ENCODE measurements around the gene PRKG1. TPM values are rescaled to one million over a fixed set of nuclear protein-coding genes. Genes with fewer than 3 reads are reported as not detected.

Gene PRKG1
- total and polyA plus RNA-seq, 2 of the 4 experiments (the other 2 are of a cell fraction) = 3.5 to 18.3 TPM

DNA sequence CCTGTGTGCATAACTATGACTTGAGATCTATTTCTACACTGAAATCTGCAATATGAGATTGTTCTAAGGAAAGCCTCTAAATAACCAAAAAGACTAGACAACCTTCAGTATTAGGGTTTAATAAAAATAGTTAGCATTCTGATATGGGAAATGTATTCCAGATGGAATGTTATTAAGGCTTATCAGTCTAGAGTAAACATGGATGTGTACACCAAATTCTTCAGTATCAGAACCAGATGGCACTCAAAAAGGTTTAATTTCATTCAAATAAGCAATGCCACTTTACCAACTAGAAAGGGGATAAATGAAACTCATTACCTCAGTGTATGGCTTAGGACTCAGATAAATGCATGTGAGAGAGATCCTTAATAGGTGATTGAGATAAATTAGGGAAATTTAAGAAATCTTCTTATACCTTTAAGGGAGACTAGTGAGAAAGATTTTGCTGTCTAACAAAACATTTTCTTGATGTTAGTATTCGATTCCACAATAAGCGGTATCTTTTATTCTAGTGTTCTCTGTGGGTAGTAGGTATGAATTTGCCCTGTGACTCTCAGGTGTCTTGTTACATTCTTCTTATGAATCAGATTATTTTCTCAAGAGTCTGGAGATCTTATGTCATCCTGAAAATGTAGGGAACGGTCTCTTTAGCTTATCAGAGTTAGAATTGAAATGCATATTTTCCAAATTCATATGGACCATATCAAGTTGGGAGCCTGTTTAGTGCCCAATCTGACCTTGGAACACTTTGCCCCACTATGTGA is 159.2 kb downstream of the PRKG1 start:
- peak; percentile 46 for ATAC-seq (ENCODE audit: low read depth)

More for the DNA sequence above, 159.2 kb downstream of the PRKG1 start:
- WGBS, 2 experiments (ENCODE audit: extremely low coverage in 2 of 2, insufficient read length in 1 of 2) = no CpG with 5 or more reads among the region's 3 CpGs
- Histone ChIP-seq H4K91ac (ENCODE audit: insufficient read depth, low read depth, low read length) (no peak overlapping the region), H2AFZ (replicated peaks; ENCODE audit: low read length, poor library complexity) (no peak overlapping the region), H2BK15ac (ENCODE audit: low read depth, low read length) (no peak overlapping the region), H2BK120ac (ENCODE audit: low read depth, low read length) (no peak overlapping the region), H4K5ac (ENCODE audit: low read depth, low read length) (no peak overlapping the region), H3K27ac (ENCODE audit: insufficient read depth, low read length) (no peak overlapping the region), H3K4me1 (ENCODE audit: control insufficient read depth, insufficient read depth, low read length) (0 out of 2 replicates have a peak, but pooled peaks cover 2% of the 10 kb centered on the region), H3K9ac (ENCODE audit: low read depth, low read length) (no peak overlapping the region), H4K20me1 (ENCODE audit: insufficient read depth, low read length) (peaks cover 2% of the 10 kb centered on the region; the same call in 1 of the 2 replicates), H3K4me2 (ENCODE audit: low read depth, low read length) (no peak overlapping the region), H3K9me1 (ENCODE audit: insufficient read depth, low read length) (no peaks in the 10 kb centered on the region), H3K18ac (ENCODE audit: low read depth, low read length) (no peak overlapping the region), H3K27me3 (ENCODE audit: control insufficient read depth, insufficient read depth, low read length) (no peaks in the 10 kb centered on the region), H3K4ac (ENCODE audit: low read depth, low read length) (no peak overlapping the region), H2AK9ac (replicated peaks; ENCODE audit: low read depth, low read length, poor library complexity) (no peak overlapping the region), H3K4me3 (ENCODE audit: insufficient read depth, low read depth, low read length) (no peak overlapping the region), H3K23ac (ENCODE audit: low read depth, low read length) (no peak overlapping the region), H3K9me3 (ENCODE audit: control insufficient read depth, insufficient read depth, low read length) (no peaks in the 10 kb centered on the region), H2BK20ac (ENCODE audit: low read depth, low read length) (no peak overlapping the region), H3K36me3 (ENCODE audit: control insufficient read depth, insufficient read depth, low read length) (no peaks in the 10 kb centered on the region), H3K79me1 (ENCODE audit: low read depth in 1 of 2, low read length in 2 of 2) (peaks cover 6 to 17% of the 10 kb centered on the region in 2 experiments), H2AK5ac (ENCODE audit: low read depth, low read length) (no peak overlapping the region), H3K56ac (ENCODE audit: extremely low read depth, insufficient read depth, low read length) (no peak overlapping the region), H4K8ac (ENCODE audit: low read depth in 2 of 2, low read length in 2 of 2) (no peak overlapping the region), H2BK5ac (ENCODE audit: low read depth, low read length, poor library complexity, severe bottlenecking) (no peak overlapping the region), H3K14ac (replicated peaks; ENCODE audit: low read depth, low read length) (no peak overlapping the region)
- ChIA-PET CTCF (interaction anchor here (0.5 kb wide), 1 partner anchor 9 kb away, joined by 3 read pairs; no protein-coding TSS in a partner anchor), POLR2A (ENCODE audit: unreplicated experiment) (no interaction called here)
- peak; percentile 24 for DNase-seq
- dilution Hi-C loops (cut with HindIII; ENCODE audit: low sequenced_read_pairs, unreplicated experiment) = no loop called here
- intact Hi-C loops (cut with micrococcal nuclease) = no loop called here
- BruUV-seq (replicated peaks) = no TSS peak
- in situ Hi-C loops (cut with MboI; ENCODE audit: low sequenced_read_pairs) = no loop called here
- TF ChIP-seq CHD1 (IDR thresholded peaks at IDR 0.05; ENCODE audit: low read depth, low read length) = no peak
- no peak for TF ChIP-seq RAD21 (IDR thresholded peaks at IDR 0.05; ENCODE audit: low read length)
- TF ChIP-seq MXI1 (IDR thresholded peaks at IDR 0.05; ENCODE audit: borderline replicate concordance, low read depth, low read length) = no peak
- TF ChIP-seq NFE2L2 (IDR thresholded peaks at IDR 0.05; ENCODE audit: low read depth, low read length) = no peak
- no peak for TF ChIP-seq BHLHE40 (IDR thresholded peaks at IDR 0.05; ENCODE audit: low read depth, low read length)
- TF ChIP-seq POLR2A (IDR thresholded peaks at IDR 0.05; ENCODE audit: low read depth, low read length) = no peak
- TF ChIP-seq USF2 (IDR thresholded peaks at IDR 0.05; ENCODE audit: low read depth, low read length) = no peak
- no peak for TF ChIP-seq MAFK (IDR thresholded peaks at IDR 0.05; ENCODE audit: low read depth, low read length)
- no peak for TF ChIP-seq SMC3 (IDR thresholded peaks at IDR 0.05; ENCODE audit: low read depth, low read length)
- no peak for TF ChIP-seq RFX5 (IDR thresholded peaks at IDR 0.05; ENCODE audit: low read depth, low read length)
- no peak for TF ChIP-seq CEBPB (IDR thresholded peaks at IDR 0.05; ENCODE audit: low read depth, low read length)
- TF ChIP-seq FOS (IDR thresholded peaks at IDR 0.05; ENCODE audit: low read depth, low read length) = no peak
- no peak for TF ChIP-seq MAZ (IDR thresholded peaks at IDR 0.05; ENCODE audit: borderline replicate concordance, low read depth, low read length)
- TF ChIP-seq RCOR1 (IDR thresholded peaks at IDR 0.05; ENCODE audit: insufficient replicate concordance, low read length) = no peak
